ENCODE measurements around the gene DAB2IP.

DAB2IP gene

DNA sequence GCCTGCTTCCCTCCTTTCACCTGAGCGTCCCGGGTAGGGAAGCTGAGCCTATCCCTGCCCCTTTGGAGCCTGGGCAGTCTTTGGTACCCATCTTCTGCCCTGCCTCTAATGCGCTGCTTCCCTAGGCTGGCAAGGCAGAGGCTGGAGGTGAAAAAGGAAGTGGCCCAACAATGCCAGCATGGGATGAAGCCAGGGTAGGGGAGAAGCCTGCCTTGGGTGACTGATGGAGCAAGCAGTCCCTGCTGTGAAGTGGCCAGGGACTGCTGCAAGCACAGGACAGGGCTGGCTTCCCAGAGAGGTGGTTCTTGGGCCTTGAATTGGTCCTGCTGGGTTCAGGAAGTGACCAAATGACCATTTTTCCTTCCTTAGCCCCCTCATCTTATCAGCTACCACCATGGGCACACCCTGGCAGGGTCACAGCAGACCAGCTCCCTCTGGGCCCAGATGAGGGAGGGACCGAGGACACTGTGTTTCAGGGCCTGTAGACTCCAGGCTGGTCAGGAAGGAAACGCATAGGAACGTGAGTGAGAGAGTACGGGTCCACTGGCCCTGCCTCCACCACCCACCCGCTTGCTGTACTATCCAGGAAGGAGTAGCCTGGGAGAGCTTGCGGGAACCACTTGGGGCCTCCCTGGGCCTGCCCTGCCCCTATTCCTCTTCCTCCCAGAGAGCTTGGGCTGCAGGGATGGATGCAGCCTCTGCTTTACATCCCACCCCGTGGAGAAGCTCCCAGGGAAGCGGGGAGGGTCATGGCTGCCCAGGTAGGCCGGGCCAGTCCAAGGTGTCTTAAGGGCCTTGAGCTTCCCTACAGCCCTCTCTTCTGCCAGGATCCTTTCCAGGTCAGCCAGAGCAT lies 102.6 kb downstream of the DAB2IP start:
- ChIA-PET CTCF (interaction anchor here (1.0 kb wide), 1 partner anchor 22 kb away, joined by 3 read pairs; no protein-coding TSS in a partner anchor), POLR2A (no interaction called here)
- TF ChIP-seq FOXM1 (IDR thresholded peaks at IDR 0.05; ENCODE audit: borderline replicate concordance): no peak
- DNase-seq (ENCODE audit: extremely low spot score): no peak

DNA sequence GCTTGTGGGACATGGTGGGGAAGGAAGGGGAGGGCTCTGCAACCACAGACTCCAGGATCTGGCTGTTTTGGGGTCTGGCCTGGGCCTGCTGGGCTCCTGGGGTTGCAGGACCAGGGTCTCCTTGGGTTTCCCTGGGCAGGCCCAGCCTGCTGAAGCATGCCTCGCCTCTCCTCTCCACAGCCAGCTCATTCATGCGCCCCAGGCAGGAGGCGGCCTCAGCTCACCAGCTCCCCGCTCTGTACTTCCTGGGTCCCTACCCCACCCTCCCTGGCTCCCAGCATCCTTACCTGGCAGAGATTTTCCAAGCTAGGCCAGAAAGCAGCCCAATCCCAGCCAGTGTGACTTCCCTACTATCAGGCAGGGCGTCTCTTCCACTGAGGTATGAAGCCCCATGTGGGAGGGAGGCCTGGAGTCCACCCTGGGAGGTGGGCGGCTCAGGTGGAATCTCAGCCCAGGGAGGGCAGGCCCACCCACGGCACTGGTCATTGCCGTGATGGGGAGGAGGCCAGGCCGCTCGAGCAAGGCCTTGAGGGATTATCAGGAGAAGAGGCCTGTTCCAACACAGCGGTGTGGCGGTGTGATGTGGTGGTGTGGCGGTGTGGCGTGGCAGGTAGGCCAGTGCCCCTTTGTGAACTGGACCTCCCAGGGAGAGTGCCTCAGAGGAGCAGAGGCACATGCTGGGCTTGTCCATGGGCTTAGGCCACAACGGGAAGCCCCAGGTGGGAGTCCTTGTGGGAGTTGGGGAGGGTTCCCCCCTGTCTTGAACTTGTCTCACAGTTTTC lies 103.4 kb downstream of the DAB2IP start:
- POLR2A ChIA-PET: no interaction called here
- no peak for TF ChIP-seq NFRKB (IDR thresholded peaks at IDR 0.05)
- TF ChIP-seq ELF4 (IDR thresholded peaks at IDR 0.05): no peak
- no peak for TF ChIP-seq HDGF (IDR thresholded peaks at IDR 0.05; ENCODE audit: borderline replicate concordance)
- TF ChIP-seq CTBP1 (IDR thresholded peaks at IDR 0.05; ENCODE audit: borderline replicate concordance): no peak
- TF ChIP-seq SUZ12 (IDR thresholded peaks at IDR 0.05): no peak
- TF ChIP-seq FOXM1 (IDR thresholded peaks at IDR 0.05; ENCODE audit: borderline replicate concordance): no peak
- no peak for TF ChIP-seq ARNT (IDR thresholded peaks at IDR 0.05)
- TF ChIP-seq SP1 (IDR thresholded peaks at IDR 0.05): no peak
- no peak for TF ChIP-seq TARDBP (IDR thresholded peaks at IDR 0.05)
- TF ChIP-seq L3MBTL2 (conservative IDR thresholded peaks at IDR 0.05): no peak
- CTCF ChIA-PET: interaction anchor here (1.0 kb wide), 1 partner anchor 22 kb away, joined by 3 read pairs; no protein-coding TSS in a partner anchor
- DNase-seq (ENCODE audit: extremely low spot score): no peak

DNA sequence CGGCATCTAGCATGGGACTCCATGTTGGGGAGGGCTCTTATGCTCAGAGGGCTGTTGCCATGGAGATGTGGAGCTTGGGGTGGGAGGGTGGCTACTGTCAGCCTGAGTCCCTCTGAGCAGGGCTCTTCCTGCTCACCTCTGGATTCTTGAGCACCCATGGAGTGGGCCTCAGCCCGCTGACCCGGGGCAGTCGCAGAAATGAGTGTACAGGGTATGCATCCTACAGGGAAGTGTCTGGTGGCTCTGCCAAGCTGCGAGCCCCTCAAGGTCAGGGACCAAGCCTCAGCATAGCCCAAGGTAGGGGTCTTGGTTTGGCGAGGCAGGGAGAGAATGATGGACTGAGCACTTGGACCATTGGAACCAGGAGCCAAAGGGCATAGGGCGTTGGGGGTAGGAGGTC lies 104.1 kb downstream of the DAB2IP start:
- TF ChIP-seq ZNF384 (IDR thresholded peaks at IDR 0.05) (no peak), LEF1 (IDR thresholded peaks at IDR 0.05; ENCODE audit: borderline replicate concordance) (no peak), ARNT (IDR thresholded peaks at IDR 0.05) (no peak), NFRKB (IDR thresholded peaks at IDR 0.05) (no peak), L3MBTL2 (conservative IDR thresholded peaks at IDR 0.05) (no peak), ELF4 (IDR thresholded peaks at IDR 0.05) (no peak), FOXA1 (IDR thresholded peaks at IDR 0.05) (no peak), HDGF (IDR thresholded peaks at IDR 0.05; ENCODE audit: borderline replicate concordance) (no peak), FOXK2 (IDR thresholded peaks at IDR 0.05) (no peak), SP1 (IDR thresholded peaks at IDR 0.05) (no peak), CTBP1 (IDR thresholded peaks at IDR 0.05; ENCODE audit: borderline replicate concordance) (no peak), SUZ12 (IDR thresholded peaks at IDR 0.05) (no peak), BHLHE40 (IDR thresholded peaks at IDR 0.05; ENCODE audit: borderline replicate concordance) (no peak), TARDBP (IDR thresholded peaks at IDR 0.05) (no peak)
- TF ChIP-seq, protein P1, sequence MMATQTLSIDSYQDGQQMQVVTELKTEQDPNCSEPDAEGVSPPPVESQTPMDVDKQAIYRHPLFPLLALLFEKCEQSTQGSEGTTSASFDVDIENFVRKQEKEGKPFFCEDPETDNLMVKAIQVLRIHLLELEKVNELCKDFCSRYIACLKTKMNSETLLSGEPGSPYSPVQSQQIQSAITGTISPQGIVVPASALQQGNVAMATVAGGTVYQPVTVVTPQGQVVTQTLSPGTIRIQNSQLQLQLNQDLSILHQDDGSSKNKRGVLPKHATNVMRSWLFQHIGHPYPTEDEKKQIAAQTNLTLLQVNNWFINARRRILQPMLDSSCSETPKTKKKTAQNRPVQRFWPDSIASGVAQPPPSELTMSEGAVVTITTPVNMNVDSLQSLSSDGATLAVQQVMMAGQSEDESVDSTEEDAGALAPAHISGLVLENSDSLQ (IDR thresholded peaks at IDR 0.05): no peak
- ChIA-PET CTCF (no interaction called here), POLR2A (no interaction called here)
- DNase-seq (ENCODE audit: extremely low spot score): no peak

DNA sequence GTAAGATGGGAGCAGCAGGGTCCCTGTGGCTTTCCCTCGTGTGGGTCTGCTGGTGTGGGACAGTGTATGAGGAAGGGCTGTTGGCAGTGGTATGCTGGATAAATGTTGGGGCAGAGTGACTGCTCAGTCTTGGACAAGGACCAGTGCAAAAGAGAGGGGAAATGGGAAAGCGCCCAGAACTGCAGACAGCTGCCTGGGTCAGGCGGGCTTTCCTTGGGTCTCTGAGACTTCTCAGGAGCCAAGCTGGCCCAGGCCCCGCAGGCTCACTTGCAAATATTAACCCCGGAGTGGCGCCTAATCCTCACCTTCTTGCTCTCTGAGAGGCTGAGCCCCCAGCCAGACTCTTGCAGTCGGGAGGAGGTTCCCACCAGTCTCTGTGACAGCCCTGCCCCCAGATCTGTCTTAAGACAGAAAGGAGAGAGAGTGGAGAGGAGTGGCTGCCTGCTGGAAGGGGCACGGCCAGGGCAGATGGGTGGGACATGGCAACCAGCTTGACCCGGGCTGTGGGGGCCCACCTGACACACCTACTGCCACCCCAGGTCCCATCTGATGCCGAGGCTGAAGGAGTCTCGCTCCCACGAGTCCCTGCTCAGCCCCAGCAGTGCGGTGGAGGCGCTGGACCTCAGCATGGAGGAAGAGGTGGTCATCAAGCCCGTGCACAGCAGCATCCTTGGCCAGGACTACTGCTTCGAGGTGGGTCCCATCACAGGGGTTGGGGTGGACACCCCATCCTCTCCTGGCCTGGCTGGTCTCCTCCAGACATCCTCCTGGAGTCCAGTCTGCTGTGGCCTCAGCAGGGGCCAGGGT lies 105.2 kb downstream of the DAB2IP start:
- CTCF ChIA-PET: no interaction called here
- POLR2A ChIA-PET: no interaction called here
- TF ChIP-seq FOXA1 (IDR thresholded peaks at IDR 0.05): no peak
- no peak for TF ChIP-seq ZNF384 (IDR thresholded peaks at IDR 0.05)
- no peak for TF ChIP-seq ARNT (IDR thresholded peaks at IDR 0.05)
- DNase-seq (ENCODE audit: extremely low spot score): no peak

DNA sequence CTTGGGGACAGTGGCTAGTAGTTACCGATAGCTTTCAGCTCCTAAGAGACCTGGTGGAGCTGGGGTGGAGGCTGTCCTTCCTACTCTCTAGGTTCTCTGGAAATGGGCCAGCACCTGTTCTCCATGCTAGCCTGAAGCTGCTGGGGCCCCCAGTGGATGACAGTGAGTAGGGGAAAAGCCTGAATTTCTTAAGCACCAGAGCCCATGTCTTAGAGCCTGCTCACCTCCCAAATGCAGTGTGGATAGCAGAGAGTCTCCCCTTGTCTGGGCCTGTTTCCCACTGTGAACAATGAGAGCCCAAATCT lies 105.8 kb downstream of the DAB2IP start:
- ChIA-PET POLR2A (no interaction called here), CTCF (no interaction called here)
- no peak for DNase-seq (ENCODE audit: extremely low spot score)
- TF ChIP-seq NFRKB (IDR thresholded peaks at IDR 0.05) (no peak), BHLHE40 (IDR thresholded peaks at IDR 0.05; ENCODE audit: borderline replicate concordance) (no peak), TARDBP (IDR thresholded peaks at IDR 0.05) (no peak), SP1 (IDR thresholded peaks at IDR 0.05) (no peak), FOXA1 (IDR thresholded peaks at IDR 0.05) (no peak), HDGF (IDR thresholded peaks at IDR 0.05; ENCODE audit: borderline replicate concordance) (no peak), L3MBTL2 (conservative IDR thresholded peaks at IDR 0.05) (no peak), FOXK2 (IDR thresholded peaks at IDR 0.05) (no peak)
- TF ChIP-seq, protein P1 (IDR thresholded peaks at IDR 0.05): no peak

DNA sequence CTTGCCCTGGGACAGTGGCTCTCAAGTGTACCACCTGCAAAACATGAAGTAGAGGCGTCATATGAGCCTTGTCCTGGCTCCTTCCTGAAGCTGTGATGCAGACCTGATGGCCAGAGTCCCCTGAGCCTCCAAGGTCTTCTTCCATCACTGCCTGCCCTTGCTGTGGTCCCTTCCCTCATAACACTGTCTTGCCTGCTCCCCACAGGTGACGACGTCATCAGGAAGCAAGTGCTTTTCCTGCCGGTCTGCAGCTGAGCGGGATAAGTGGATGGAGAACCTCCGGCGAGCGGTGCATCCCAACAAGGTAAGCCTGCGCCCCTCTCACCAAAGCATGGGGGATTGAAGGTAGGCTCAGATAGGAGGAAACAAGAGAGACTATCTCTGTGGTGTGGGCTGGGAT lies 107.3 kb downstream of the DAB2IP start:
- DNase-seq (ENCODE audit: extremely low spot score): no peak
- CTCF ChIA-PET: no interaction called here
- TF ChIP-seq NFRKB (IDR thresholded peaks at IDR 0.05) (no peak), BHLHE40 (IDR thresholded peaks at IDR 0.05; ENCODE audit: borderline replicate concordance) (no peak)

DNA sequence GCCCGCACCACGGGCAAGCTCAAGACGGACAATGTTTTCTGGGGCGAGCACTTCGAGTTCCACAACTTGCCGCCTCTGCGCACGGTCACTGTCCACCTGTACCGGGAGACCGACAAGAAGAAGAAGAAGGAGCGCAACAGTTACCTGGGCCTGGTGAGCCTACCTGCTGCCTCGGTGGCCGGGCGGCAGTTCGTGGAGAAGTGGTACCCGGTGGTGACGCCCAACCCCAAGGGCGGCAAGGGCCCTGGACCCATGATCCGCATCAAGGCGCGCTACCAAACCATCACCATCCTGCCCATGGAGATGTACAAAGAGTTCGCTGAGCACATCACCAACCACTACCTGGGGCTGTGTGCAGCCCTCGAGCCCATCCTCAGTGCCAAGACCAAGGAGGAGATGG lies 108.6 kb downstream of the DAB2IP start:
- POLR2A ChIA-PET: no interaction called here
- TF ChIP-seq L3MBTL2 (conservative IDR thresholded peaks at IDR 0.05) (no peak), HDGF (IDR thresholded peaks at IDR 0.05; ENCODE audit: borderline replicate concordance) (no peak), BHLHE40 (IDR thresholded peaks at IDR 0.05; ENCODE audit: borderline replicate concordance) (no peak), ARNT (IDR thresholded peaks at IDR 0.05) (no peak), NFRKB (IDR thresholded peaks at IDR 0.05) (no peak), FOXK2 (IDR thresholded peaks at IDR 0.05) (no peak), SP1 (IDR thresholded peaks at IDR 0.05) (no peak), CTBP1 (IDR thresholded peaks at IDR 0.05; ENCODE audit: borderline replicate concordance) (no peak), ELF4 (IDR thresholded peaks at IDR 0.05) (no peak), FOXA1 (IDR thresholded peaks at IDR 0.05) (no peak), ZNF384 (IDR thresholded peaks at IDR 0.05) (no peak), FOXM1 (IDR thresholded peaks at IDR 0.05; ENCODE audit: borderline replicate concordance) (no peak), TARDBP (IDR thresholded peaks at IDR 0.05) (no peak), LEF1 (IDR thresholded peaks at IDR 0.05; ENCODE audit: borderline replicate concordance) (no peak), SUZ12 (IDR thresholded peaks at IDR 0.05) (no peak)
- TF ChIP-seq, protein P1 (IDR thresholded peaks at IDR 0.05): no peak
- CTCF ChIA-PET: no interaction called here
- no peak for DNase-seq (ENCODE audit: extremely low spot score)

More for the DNA sequence above, 107.3 kb downstream of the DAB2IP start:
- POLR2A ChIA-PET: no interaction called here
